Skin of body (tissue), 2 donors: ENCODE measurements around the gene MAP2K1. TPM values are rescaled to one million over a fixed set of nuclear protein-coding genes. Genes with fewer than 3 reads are reported as not detected.
"Not testable (repeated sequence)": the region's sequence is repeated elsewhere in the genome, so short reads cannot be mapped to it uniquely, and the experiment has no call there.

Source experiments
- DNase-seq: peaks from one replicate; lab custom pipeline; 2025; lab: John Stamatoyannopoulos, UW
- total RNA-seq: library from RNA; depleted of rRNA; stranded (reverse); fragments of >200 nt; gene quantifications from one replicate; pipeline ENCODE4 v1.2.3, GENCODE V29; 2014

MAP2K1 gene
- total RNA-seq, 1 donor from 2014 or later, result 23.8 TPM

DNA sequence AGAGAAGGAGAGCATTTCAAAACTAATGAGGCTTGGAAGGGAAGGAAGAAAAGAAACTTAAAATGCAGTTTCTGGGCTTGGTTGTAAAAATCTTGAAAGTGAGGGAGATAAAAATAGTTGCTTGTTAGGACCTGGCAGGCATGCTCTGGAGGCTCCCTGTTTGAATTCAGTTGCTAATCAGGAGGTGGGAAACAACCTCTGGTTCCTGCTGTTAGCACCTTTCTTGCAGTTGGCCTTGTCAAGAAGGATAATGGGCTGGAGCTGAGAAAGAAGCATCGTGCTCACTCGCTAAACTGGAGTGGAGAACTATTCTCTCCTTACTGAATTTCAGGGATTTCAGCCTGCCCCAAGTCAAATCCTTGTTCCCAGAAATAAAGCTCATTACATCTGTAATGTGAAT is 87.4 kb downstream of the MAP2K1 start:
- DNase-seq, result no peak

DNA sequence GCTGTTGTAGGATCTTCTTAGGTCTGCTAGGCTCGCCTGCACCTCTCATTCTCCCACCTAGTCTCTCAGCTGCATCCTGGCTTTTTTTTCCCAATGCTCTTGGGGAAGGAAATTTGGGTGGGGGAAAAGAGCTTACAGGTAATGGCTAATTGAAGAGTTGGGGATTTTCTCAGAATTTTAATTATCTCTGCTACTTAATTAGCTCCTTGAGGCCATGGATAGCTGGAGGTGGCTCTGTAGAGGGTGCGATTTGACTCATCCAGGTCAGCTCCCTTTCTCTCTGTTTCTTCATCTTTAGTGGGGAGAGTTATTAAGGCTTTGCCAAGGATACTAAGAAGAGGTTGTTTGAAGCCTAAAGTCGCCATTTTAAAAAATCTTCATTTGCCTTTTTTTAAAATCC is 88.3 kb downstream of the MAP2K1 start:
- no peak for DNase-seq

DNA sequence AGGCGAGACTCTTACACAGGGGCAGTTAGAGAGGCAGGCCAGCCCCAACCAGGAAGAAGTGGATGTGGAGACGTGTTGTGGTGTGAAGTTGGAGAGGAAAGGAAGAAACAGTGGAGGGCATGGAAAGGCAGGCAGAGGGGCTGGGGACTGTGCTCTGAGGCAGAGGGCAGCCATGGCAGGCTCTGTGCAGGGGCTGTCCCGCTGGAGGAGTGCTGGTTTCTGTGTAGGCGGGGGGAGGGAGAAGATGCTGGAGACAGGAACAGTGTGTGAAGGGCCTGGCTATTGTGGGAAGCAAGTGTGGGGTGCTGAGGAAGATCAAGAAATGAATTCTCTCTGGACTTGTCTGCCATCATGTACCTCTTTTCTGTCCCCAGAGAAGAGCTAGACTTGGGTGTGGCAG is 89.8 kb downstream of the MAP2K1 start:
- no peak for DNase-seq

DNA sequence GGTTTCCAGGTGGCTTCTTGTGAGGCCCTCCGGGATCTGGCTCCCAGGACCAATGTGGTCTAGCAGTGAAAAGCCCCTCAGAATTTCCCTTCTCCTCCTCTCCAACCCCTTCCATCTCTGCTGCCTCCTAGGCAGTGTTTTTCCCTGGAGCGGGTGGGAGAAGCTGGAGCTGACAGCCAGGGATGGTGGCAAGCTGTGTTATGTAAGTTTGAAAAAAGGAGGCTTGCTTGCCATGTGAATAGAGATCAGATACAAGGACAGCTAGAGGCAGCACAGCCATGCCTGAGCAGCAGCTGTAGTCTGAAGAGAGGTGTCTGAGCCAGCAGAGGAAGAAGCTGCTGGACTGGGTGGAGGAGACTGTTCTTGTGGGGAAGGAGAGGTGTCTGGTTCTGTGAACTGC is 90.3 kb downstream of the MAP2K1 start:
- DNase-seq, result no peak

- DNase-seq, result no peak
These were observed 93.6 kb downstream of the MAP2K1 start for GRCh38 chr15:66480267-66480666.

GRCh38 chr15:66481107-66481856 is 94.6 kb downstream of the MAP2K1 start:
- DNase-seq, result no peak

DNA sequence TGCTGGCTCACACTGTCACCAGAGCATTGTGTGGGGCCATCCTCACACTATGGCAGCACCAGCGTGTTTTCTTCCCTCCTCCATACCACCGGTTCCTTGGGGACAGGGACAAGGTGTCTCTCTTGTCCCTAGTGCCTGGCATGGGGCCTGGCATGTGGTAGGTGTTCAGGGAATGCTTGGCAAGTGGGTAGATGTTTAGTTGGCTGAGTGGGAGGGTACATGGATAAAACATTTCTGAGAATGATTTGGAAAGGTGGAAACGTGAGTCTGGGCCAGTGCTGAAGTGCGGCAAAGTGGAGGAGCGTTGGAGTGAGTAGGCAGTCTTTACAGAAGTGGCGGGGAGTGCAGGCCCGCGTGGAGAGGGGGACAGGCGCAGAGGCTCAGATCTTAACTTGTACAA is 95.8 kb downstream of the MAP2K1 start:
- DNase-seq, result no peak

GRCh38 chr15:66483131-66483566 is 96.4 kb downstream of the MAP2K1 start:
- no peak for DNase-seq

DNA sequence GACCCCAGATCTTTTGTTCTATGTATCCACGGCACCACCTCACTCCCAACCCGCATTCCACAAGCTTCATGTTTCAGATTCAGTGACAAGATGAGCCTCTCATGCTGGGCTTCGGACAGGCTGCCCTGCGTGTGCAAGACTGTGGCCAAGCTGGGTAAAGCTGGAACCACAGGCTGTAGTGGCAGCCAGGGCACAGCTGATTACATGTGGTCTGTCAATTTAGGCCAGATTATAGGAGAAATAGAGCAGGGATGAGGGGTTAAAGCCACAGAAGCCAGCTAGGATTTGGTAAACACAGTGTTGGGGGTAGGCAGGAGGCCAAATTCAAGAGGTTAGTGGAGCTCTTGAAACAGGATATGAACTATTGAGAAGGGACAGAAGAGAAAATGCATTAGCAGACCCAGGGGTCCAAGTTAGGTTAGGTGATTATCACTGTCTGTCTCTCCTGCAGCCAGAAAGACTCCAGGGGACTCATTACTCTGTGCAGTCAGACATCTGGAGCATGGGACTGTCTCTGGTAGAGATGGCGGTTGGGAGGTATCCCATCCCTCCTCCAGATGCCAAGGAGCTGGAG is 97.9 kb downstream of the MAP2K1 start:
- no peak for DNase-seq

- no peak for DNase-seq
These were observed 100.2 kb downstream of the MAP2K1 start for GRCh38 chr15:66486887-66487286.

DNA sequence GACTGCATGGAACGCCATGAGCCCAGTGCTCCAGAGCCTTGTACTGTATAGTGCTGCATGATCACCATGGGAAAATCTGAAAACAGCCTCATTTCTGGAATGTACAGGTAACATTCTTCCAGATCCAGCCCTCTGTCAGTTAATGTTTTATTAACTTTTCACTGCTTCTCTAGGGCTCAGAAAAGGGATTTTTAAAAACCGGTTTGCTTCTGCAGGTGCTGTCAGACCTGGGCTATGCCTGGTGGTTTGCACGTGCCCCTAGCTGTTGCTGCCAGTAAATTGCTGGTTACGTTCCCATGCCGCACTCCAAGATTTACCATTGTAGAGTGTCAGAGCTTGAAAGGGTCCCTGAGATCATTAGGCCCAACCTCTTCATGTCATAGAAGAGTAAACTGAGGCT is 101.8 kb downstream of the MAP2K1 start:
- DNase-seq, result no peak

DNA sequence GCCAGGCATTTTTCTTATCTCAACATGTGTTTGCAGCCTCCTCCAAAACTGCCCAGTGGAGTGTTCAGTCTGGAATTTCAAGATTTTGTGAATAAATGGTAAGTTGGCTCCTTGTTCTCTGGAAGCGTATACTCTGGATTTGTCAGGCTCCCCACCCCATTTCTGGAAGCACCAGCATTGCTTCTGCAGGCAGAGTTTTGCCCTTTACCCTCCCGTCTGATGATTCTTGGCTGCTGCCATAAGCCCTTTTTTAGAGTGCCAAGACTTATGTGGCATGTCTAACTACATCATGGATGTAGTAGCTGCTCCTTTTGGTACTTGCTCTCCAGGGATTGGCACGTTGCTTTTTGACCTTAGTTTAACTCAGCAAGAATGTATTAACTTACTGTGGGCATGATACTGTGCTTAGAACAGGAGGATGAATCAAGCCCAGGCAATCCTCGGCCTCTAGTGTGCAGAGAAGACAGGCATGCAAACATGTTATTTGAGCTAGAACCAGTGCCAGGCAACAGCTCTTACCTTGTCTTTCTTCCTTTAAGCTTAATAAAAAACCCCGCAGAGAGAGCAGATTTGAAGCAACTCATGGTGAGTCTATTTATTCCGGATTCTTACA is 102.6 kb downstream of the MAP2K1 start:
- DNase-seq, result no peak

DNA sequence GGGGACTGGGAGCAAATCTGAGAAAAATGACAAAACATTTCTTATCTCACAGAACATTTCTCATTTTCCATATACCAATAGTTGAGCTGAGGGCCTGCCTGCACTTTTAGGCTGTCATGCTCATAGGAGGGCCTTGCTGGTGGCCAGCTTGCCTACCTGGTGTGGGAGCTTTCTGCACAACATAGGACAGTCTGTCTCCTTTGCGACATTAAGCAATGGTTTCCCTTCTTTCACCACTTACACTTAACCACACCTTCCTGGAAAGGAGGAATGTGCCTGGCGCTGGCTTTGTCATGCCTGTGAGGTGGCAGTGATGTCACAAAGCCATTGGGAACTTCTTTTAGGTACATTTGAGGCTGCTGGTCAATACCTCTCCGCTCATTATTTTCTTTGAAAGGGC is 105.1 kb downstream of the MAP2K1 start:
- DNase-seq, result no peak

DNA sequence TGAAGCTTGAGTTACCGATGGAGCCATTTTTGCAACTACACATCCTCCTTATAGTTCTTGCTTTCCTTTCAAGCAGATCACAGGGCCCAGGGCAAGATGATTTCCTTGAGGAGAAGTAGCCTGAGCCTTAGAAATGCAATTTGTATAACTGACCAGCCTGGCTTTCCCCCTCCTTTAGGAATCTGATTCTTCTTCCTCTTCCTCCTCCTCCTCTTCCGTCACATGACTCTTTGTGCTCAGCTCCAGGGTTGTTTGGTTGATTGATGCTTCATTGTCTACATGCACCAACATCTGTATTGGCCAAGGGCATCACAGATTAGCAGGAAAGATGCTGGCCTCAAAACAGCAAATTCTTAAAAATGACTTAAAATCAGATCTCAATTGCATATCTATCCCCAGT is 107.5 kb downstream of the MAP2K1 start:
- no peak for DNase-seq

DNA sequence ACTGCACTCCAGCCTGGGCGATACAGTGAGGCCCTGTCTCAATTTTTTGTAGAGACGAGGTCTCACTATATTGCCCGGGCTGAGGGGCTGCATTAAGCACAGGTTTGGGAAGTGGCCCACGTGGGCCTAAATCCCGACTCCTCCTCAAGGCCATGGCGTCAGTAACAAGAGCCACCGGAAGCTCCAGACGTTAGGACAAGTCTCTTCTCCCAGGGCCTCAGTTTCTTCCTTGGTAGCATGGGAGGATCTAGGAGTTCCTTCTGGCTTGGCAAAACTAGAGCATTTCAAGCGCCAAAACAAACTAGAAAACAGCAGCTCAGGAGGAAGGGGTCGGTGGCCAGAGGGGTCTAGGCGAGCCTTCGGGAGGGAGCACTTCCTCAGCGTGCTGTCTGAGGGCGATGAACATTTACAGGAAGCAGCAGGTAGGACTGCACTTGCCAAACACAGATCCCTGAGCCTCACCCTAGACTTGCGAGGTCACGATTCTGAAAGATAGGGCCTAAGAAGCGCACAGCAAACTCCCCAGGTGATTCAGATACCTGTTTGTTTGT is 110.3 kb downstream of the MAP2K1 start:
- no peak for DNase-seq

- peak; percentile 85 for DNase-seq
These were observed 111.1 kb downstream of the MAP2K1 start, which contains the start of gene SNAPC5 for GRCh38 chr15:66497502-66498455. TSS of gene SNAPC5 (minus strand) at chr15:66497762. CDS start at chr15:66497731, 31 bp downstream.

DNA sequence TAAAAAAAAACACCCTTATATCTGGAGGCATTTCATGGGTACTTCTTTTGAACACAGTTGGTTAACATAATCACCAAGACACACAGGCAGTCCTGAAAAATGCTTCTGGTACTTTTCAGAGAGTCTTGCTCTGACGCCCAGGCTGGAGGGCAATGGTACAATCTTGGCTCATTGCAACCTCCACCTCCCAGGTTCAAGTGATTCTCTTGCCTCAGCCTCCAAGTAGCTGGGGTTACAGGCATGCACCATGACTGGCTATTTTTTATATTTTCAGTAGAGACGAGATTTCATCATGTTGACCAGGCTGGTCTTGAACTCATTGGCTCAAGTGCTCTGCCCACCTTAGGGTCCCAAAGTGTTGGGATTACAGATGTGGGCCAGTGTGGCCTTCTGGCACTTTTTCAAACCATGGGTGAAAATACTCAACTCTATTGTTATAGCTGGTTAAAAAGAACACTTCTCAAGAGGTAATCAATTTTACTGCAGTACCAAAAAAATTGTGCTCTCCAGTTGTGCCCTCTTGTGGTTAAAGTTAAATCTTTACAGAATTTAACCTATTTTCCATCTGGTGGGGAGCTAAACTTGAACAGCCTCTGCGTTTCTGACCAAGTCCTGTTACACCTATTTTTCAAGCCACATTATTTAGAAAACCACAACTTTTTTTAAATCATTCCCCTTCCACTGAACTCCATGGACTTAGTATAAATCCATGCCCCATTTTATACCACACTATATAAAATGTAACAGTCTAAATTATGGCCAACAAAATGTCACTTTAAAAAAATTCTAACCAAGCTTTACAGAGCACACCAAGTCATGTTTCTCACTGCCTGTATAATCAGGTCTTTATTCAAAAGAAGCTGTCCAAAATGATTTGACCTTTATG is 112.0 kb downstream of the MAP2K1 start:
- DNase-seq, result peak; percentile 27

- DNase-seq, result not testable (repeated sequence)
These were observed 113.6 kb downstream of the MAP2K1 start for GRCh38 chr15:66500346-66500745.

GRCh38 chr15:66502491-66502890 is 115.8 kb downstream of the MAP2K1 start:
- no peak for DNase-seq

- not testable (repeated sequence) for DNase-seq
These were observed 116.4 kb downstream of the MAP2K1 start for GRCh38 chr15:66503041-66503648.
